ENCODE results near the gene GSTP1.

Gene GSTP1

DNA sequence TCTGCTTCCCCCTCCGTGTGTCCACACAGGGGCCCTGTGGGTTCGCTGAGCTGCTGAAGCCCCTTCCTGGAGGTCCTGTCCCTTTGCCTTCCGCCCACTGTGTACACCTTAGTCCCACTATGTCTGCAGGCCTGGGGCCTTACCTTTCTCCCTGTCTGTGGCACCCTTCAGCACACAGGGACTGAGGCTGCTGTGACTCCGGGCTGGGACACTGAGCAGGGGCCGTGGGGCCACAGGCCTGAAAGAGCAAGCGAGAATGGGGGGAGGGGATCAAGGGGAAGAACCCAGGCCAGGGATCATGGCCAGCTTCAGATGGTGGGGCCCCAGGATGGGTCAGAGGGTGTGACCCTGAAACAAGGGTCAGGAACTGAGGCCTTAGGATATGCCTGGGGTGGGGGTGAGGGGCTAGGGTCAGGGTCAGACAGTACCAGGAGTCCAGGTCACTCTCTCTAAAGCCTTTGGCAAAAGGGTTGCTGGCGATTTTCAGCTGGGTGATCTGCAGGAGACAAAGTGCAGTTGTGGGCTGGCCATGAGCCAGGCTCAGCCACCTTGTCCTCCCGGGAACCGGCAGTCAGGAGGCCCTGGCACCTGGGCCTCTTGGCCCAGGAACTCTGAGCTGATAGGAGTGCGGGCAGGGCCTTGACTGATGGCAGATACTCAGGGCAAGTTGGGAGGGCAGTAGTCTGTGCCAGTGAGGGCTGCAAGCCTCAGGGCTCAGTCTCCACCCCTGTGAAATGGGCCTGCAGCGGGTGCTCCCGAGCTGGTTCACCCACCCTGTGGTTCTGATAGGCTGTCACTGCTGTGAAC is 48.8 kb downstream of the GSTP1 start:
- Histone ChIP-seq H2BK5ac (ENCODE audit: low read depth, low read length, poor library complexity, severe bottlenecking) (no peak overlapping the region), H3K14ac (ENCODE audit: low read length in 2 of 2) (no peak overlapping the region), H3K23ac (ENCODE audit: low read length in 2 of 2) (no peak overlapping the region), H2AFZ (ENCODE audit: low read depth, low read length) (no peak overlapping the region), H3K4ac (ENCODE audit: low read depth in 1 of 2, low read length in 2 of 2) (no peak overlapping the region), H3K79me1 (replicated peaks; ENCODE audit: low read length, poor library complexity, severe bottlenecking) (no peaks in the 10 kb centered on the region), H2BK12ac (ENCODE audit: low read length in 2 of 2) (no peak overlapping the region), H4K8ac (ENCODE audit: low read length) (no peak overlapping the region), H3K4me2 (ENCODE audit: low read length, poor library complexity, severe bottlenecking) (no peak overlapping the region), H3K4me3 (ENCODE audit: insufficient read depth in 1 of 2, low read depth in 1 of 2, low read length in 2 of 2) (no peak overlapping the region), H2AK5ac (ENCODE audit: low read length, severe bottlenecking) (no peak overlapping the region), H3K27me3 (ENCODE audit: control insufficient read depth in 1 of 2, insufficient read depth in 1 of 2, low read length in 2 of 2) (peaks cover 5 to 23% of the 10 kb centered on the region in 2 experiments), H3K27ac (ENCODE audit: low read length, poor library complexity, severe bottlenecking) (no peak overlapping the region), H2BK120ac (ENCODE audit: low read depth, low read length) (no peak overlapping the region), H3K18ac (ENCODE audit: low read depth in 1 of 2, low read length in 2 of 2) (no peak overlapping the region), H4K91ac (ENCODE audit: low read length) (no peak overlapping the region), H3K9ac (ENCODE audit: low read length) (no peak overlapping the region), H3K36me3 (ENCODE audit: control insufficient read depth in 1 of 2, insufficient read depth in 2 of 2, low read depth in 1 of 2, low read length in 2 of 2) (peaks cover 0 to 11% of the 10 kb centered on the region in 2 experiments), H3K4me1 (ENCODE audit: control insufficient read depth, insufficient read depth, low read depth, low read length) (peaks cover 21% of the 10 kb centered on the region), H3K9me3 (ENCODE audit: control insufficient read depth, low read length) (no peaks in the 10 kb centered on the region), H2BK15ac (ENCODE audit: low read depth, poor library complexity, severe bottlenecking) (no peak overlapping the region)
- WGBS: 87% methylated on average over 12 of the region's 12 CpGs
- no peak for DNase-seq

DNA sequence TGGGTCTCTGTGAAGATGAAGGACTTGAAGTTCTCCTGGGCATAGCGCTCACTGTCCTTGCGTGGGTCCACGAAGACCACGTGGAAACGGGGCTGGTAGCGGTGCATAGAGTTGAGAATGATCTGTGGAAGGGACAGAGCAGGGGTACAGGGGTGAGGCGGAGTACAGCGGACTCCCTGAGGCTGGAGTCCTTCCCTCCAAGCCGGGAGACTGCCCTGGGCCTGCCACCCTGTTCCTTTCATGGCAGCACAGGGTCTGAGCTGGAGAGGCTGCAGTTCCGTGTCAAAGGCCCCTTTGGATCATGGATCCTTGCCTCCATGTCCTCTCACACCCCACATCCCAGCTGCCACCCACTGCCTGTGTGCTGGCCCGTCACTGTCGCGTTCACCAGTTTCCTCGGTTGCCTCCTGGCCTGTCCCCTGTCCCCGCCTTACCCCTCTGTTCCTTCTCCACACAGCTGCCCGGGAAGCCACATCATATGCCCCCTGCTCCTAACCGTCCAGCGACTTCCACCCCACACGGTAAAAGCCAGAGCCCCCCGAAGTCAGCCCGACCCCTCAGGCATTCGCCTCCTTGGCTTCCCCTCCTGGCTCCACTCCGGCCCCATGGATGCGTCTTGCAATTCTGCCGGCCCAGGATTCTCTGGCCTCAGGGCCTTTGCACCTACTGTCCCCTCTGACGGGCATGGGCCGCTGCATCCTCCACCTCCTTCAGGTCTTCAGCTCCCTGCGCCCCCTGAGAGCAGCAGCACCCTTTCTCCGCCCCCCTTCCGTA is 49.6 kb downstream of the GSTP1 start:
- no peak overlapping the region for H4K8ac ChIP-seq (ENCODE audit: low read length)
- no peak overlapping the region for H3K4me3 ChIP-seq (ENCODE audit: insufficient read depth in 1 of 2, low read depth in 1 of 2, low read length in 2 of 2)
- no peak overlapping the region for H2BK120ac ChIP-seq (ENCODE audit: low read depth, low read length)
- H3K27ac ChIP-seq (ENCODE audit: low read length, poor library complexity, severe bottlenecking): no peak overlapping the region
- H3K27me3 ChIP-seq (ENCODE audit: control insufficient read depth in 1 of 2, insufficient read depth in 1 of 2, low read length in 2 of 2): peaks cover 5 to 23% of the 10 kb centered on the region in 2 experiments
- DNase-seq: no peak
- no peak overlapping the region for H2AK5ac ChIP-seq (ENCODE audit: low read length, severe bottlenecking)
- no peak overlapping the region for H2BK15ac ChIP-seq (ENCODE audit: low read depth, poor library complexity, severe bottlenecking)
- 86% methylated on average over 30 of the region's 30 CpGs for WGBS
- H2AFZ ChIP-seq (ENCODE audit: low read depth, low read length): no peak overlapping the region
- no peak overlapping the region for H3K4ac ChIP-seq (ENCODE audit: low read depth in 1 of 2, low read length in 2 of 2)
- H3K79me1 ChIP-seq (replicated peaks; ENCODE audit: low read length, poor library complexity, severe bottlenecking): no peaks in the 10 kb centered on the region
- H2BK5ac ChIP-seq (ENCODE audit: low read depth, low read length, poor library complexity, severe bottlenecking): no peak overlapping the region
- H3K9me3 ChIP-seq (ENCODE audit: control insufficient read depth, low read length): no peaks in the 10 kb centered on the region
- no peak overlapping the region for H3K9ac ChIP-seq (ENCODE audit: low read length)
- H3K36me3 ChIP-seq (ENCODE audit: control insufficient read depth in 1 of 2, insufficient read depth in 2 of 2, low read depth in 1 of 2, low read length in 2 of 2): peaks cover 0 to 3% of the 10 kb centered on the region in 2 experiments
- H3K4me1 ChIP-seq (ENCODE audit: control insufficient read depth, insufficient read depth, low read depth, low read length): peaks cover 21% of the 10 kb centered on the region
- H2BK12ac ChIP-seq (ENCODE audit: low read length in 2 of 2): no peak overlapping the region
- H3K18ac ChIP-seq (ENCODE audit: low read depth in 1 of 2, low read length in 2 of 2): no peak overlapping the region
- no peak overlapping the region for H3K14ac ChIP-seq (ENCODE audit: low read length in 2 of 2)
- no peak overlapping the region for H3K4me2 ChIP-seq (ENCODE audit: low read length, poor library complexity, severe bottlenecking)
- H4K91ac ChIP-seq (ENCODE audit: low read length): no peak overlapping the region
- H3K23ac ChIP-seq (ENCODE audit: low read length in 2 of 2): no peak overlapping the region

DNA sequence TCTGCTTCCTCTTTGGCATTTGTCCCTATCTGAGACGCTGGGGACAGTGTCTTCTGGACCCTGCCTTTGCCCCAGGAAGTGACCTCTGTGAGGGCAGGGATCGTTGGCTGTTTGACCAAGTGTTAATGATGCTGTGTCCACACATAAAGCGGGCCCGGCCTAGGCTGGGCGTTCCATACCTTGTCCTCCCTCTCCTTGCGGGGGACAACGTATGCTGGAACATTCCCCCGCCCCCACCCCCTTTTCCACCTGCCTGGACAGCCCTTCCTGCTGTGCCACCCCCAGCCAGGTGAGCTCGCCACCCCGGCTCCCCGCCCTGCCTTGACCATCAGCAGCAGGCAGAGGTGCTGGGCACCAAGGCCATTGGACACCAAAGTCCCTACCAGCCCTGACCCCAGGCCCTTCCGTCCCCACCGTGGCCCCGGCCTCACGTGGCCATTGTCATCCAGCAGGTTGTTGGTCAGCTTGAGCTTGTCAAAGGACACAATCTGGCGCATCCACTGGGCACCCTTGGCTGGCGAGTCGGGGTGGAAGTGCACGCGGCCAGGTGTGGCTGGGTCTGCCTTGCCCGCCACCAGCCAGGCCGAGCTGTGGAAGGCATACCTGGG is 50.2 kb downstream of the GSTP1 start:
- DNase-seq: no peak
- Histone ChIP-seq H3K4ac (ENCODE audit: low read depth in 1 of 2, low read length in 2 of 2) (no peak overlapping the region), H3K23ac (ENCODE audit: low read length in 2 of 2) (no peak overlapping the region), H3K9ac (ENCODE audit: low read length) (no peak overlapping the region), H4K91ac (ENCODE audit: low read length) (no peak overlapping the region), H3K4me1 (ENCODE audit: control insufficient read depth, insufficient read depth, low read depth, low read length) (peaks cover 15% of the 10 kb centered on the region), H2AFZ (ENCODE audit: low read depth, low read length) (no peak overlapping the region), H2BK15ac (ENCODE audit: low read depth, poor library complexity, severe bottlenecking) (no peak overlapping the region), H2BK12ac (ENCODE audit: low read length in 2 of 2) (no peak overlapping the region), H3K79me1 (replicated peaks; ENCODE audit: low read length, poor library complexity, severe bottlenecking) (no peaks in the 10 kb centered on the region), H3K4me2 (ENCODE audit: low read length, poor library complexity, severe bottlenecking) (no peak overlapping the region), H2BK120ac (ENCODE audit: low read depth, low read length) (no peak overlapping the region), H4K8ac (ENCODE audit: low read length) (no peak overlapping the region), H3K4me3 (ENCODE audit: insufficient read depth in 1 of 2, low read depth in 1 of 2, low read length in 2 of 2) (no peak overlapping the region), H2BK5ac (ENCODE audit: low read depth, low read length, poor library complexity, severe bottlenecking) (no peak overlapping the region), H3K14ac (ENCODE audit: low read length in 2 of 2) (no peak overlapping the region), H3K36me3 (ENCODE audit: control insufficient read depth in 1 of 2, insufficient read depth in 2 of 2, low read depth in 1 of 2, low read length in 2 of 2) (no peaks in the 10 kb centered on the region), H3K27ac (ENCODE audit: low read length, poor library complexity, severe bottlenecking) (no peak overlapping the region), H3K18ac (ENCODE audit: low read depth in 1 of 2, low read length in 2 of 2) (no peak overlapping the region), H2AK5ac (ENCODE audit: low read length, severe bottlenecking) (no peak overlapping the region), H3K9me3 (ENCODE audit: control insufficient read depth, low read length) (no peaks in the 10 kb centered on the region), H3K27me3 (ENCODE audit: control insufficient read depth in 1 of 2, insufficient read depth in 1 of 2, low read length in 2 of 2) (peaks cover 8 to 27% of the 10 kb centered on the region in 2 experiments)
- 90% methylated on average over 20 of the region's 22 CpGs for WGBS
